ENCODE results near the gene LRRC53.

The LRRC53 gene

GRCh38 chr1:74429580-74429979 is 82.8 kb downstream of the LRRC53 start:
- no peak for DNase-seq

- DNase-seq: no peak
These were observed 84.7 kb downstream of the LRRC53 start for GRCh38 chr1:74427681-74428080.

GRCh38 chr1:74426208-74426937 is 86.0 kb downstream of the LRRC53 start:
- DNase-seq: no peak

GRCh38 chr1:74425676-74426075 is 86.7 kb downstream of the LRRC53 start:
- no peak for DNase-seq

GRCh38 chr1:74423471-74423870 is 88.9 kb downstream of the LRRC53 start:
- no peak for DNase-seq

- no peak for DNase-seq
These were observed 89.8 kb downstream of the LRRC53 start for GRCh38 chr1:74422421-74423292.

GRCh38 chr1:74420467-74420866 is 91.9 kb downstream of the LRRC53 start:
- DNase-seq: no peak
